ENCODE measurements around the gene NDUFAF3. TPM values are rescaled to one million over a fixed set of nuclear protein-coding genes. Genes with fewer than 3 reads are reported as not detected.

The NDUFAF3 gene
- total RNA-seq, 1 experiment from 2014 or later = 216 TPM

- no peak for DNase-seq (ENCODE audit: low read depth, low spot score)
- in situ Hi-C loops (cut with HindIII; ENCODE audit: low pct_unique_long_range_greater_than_20kb, low sequenced_read_pairs) = no loop called here
These were observed 4.6 kb downstream of the NDUFAF3 start for GRCh38 chr3:49026536-49026935.

- DNase-seq (ENCODE audit: low read depth, low spot score) = no peak
- in situ Hi-C loops (cut with HindIII; ENCODE audit: low pct_unique_long_range_greater_than_20kb, low sequenced_read_pairs) = no loop called here
These were observed 5.7 kb downstream of the NDUFAF3 start for GRCh38 chr3:49027634-49028033.

GRCh38 chr3:49028298-49028672, 6.4 kb downstream of the NDUFAF3 start:
- DNase-seq (ENCODE audit: low read depth, low spot score) = no peak
- in situ Hi-C loops (cut with HindIII; ENCODE audit: low pct_unique_long_range_greater_than_20kb, low sequenced_read_pairs) = no loop called here

GRCh38 chr3:49028673-49029562, 7.0 kb downstream of the NDUFAF3 start, which contains the start of gene IMPDH2:
IMPDH2 (minus strand) TSS chr3:49029398; CDS start chr3:49029350, 48 bp downstream.
- peak; percentile 92 for DNase-seq (ENCODE audit: low read depth, low spot score)
- in situ Hi-C loops (cut with HindIII; ENCODE audit: low pct_unique_long_range_greater_than_20kb, low sequenced_read_pairs) = no loop called here

GRCh38 chr3:49029563-49029884, 7.6 kb downstream of the NDUFAF3 start:
- in situ Hi-C loops (cut with HindIII; ENCODE audit: low pct_unique_long_range_greater_than_20kb, low sequenced_read_pairs) = no loop called here
- no peak for DNase-seq (ENCODE audit: low read depth, low spot score)

GRCh38 chr3:49030321-49030720, 8.4 kb downstream of the NDUFAF3 start:
- in situ Hi-C loops (cut with HindIII; ENCODE audit: low pct_unique_long_range_greater_than_20kb, low sequenced_read_pairs) = no loop called here
- DNase-seq (ENCODE audit: low read depth, low spot score) = no peak

- DNase-seq (ENCODE audit: low read depth, low spot score) = no peak
- in situ Hi-C loops (cut with HindIII; ENCODE audit: low pct_unique_long_range_greater_than_20kb, low sequenced_read_pairs) = no loop called here
These were observed 10.9 kb downstream of the NDUFAF3 start for GRCh38 chr3:49032646-49033304.

GRCh38 chr3:49034650-49035049, 12.7 kb downstream of the NDUFAF3 start:
- no peak for DNase-seq (ENCODE audit: low read depth, low spot score)
- in situ Hi-C loops (cut with HindIII; ENCODE audit: low pct_unique_long_range_greater_than_20kb, low sequenced_read_pairs) = no loop called here

GRCh38 chr3:49035281-49035680, 13.4 kb downstream of the NDUFAF3 start:
- in situ Hi-C loops (cut with HindIII; ENCODE audit: low pct_unique_long_range_greater_than_20kb, low sequenced_read_pairs) = no loop called here
- DNase-seq (ENCODE audit: low read depth, low spot score) = no peak

GRCh38 chr3:49053543-49053942, 31.6 kb downstream of the NDUFAF3 start:
- in situ Hi-C loops (cut with HindIII; ENCODE audit: low pct_unique_long_range_greater_than_20kb, low sequenced_read_pairs) = no loop called here
- DNase-seq (ENCODE audit: low read depth, low spot score) = no peak

GRCh38 chr3:49054344-49054862, 32.5 kb downstream of the NDUFAF3 start:
- in situ Hi-C loops (cut with HindIII; ENCODE audit: low pct_unique_long_range_greater_than_20kb, low sequenced_read_pairs) = no loop called here
- no peak for DNase-seq (ENCODE audit: low read depth, low spot score)

GRCh38 chr3:49057268-49057667, 35.3 kb downstream of the NDUFAF3 start:
- in situ Hi-C loops (cut with HindIII; ENCODE audit: low pct_unique_long_range_greater_than_20kb, low sequenced_read_pairs) = no loop called here
- DNase-seq (ENCODE audit: low read depth, low spot score) = no peak

GRCh38 chr3:49058011-49058410, 36.1 kb downstream of the NDUFAF3 start:
- DNase-seq (ENCODE audit: low read depth, low spot score) = no peak
- in situ Hi-C loops (cut with HindIII; ENCODE audit: low pct_unique_long_range_greater_than_20kb, low sequenced_read_pairs) = no loop called here

Small RNA genes within 50 kb of the gene (small RNA-seq; reads per million reads assigned to genes)
- 121 to 7,429 reads per million in 2 experiments for gene MIR191
- gene MIR425 = 0.39 to 34.0 reads per million in 2 experiments

Other genes with a start within 250 kb of the NDUFAF3 start
- 34.9 and 35.1 TPM in 2 replicates for gene PRKAR2A, start 174.2 kb upstream of the NDUFAF3 start, total RNA-seq (2014; rRNA removed; shearing (Covaris generic))
- 21.4 and 26.5 TPM in 2 replicates for gene SLC25A20, start 123.2 kb upstream of the NDUFAF3 start, total RNA-seq (2014; rRNA removed; shearing (Covaris generic))
- gene ARIH2, start 103.3 kb upstream of the NDUFAF3 start, total RNA-seq (2014; rRNA removed; shearing (Covaris generic)) = 138 and 143 TPM in 2 replicates
- not detected in 2 replicates for gene P4HTM, start 31.9 kb upstream of the NDUFAF3 start, total RNA-seq (2014; rRNA removed; shearing (Covaris generic))
- 25.7 and 27.3 TPM in 2 replicates for gene WDR6, start 14.7 kb upstream of the NDUFAF3 start, total RNA-seq (2014; rRNA removed; shearing (Covaris generic))
- gene DALRD3, start 3.5 kb upstream of the NDUFAF3 start, total RNA-seq (2014; rRNA removed; shearing (Covaris generic)) = 35.6 and 41.5 TPM in 2 replicates
- gene IMPDH2, start 7.3 kb downstream of the NDUFAF3 start, total RNA-seq (2014; rRNA removed; shearing (Covaris generic)) = 463 and 511 TPM in 2 replicates
- gene QRICH1, start 72.0 kb downstream of the NDUFAF3 start, total RNA-seq (2014; rRNA removed; shearing (Covaris generic)) = 58.0 and 75.3 TPM in 2 replicates
- 228 and 236 TPM in 2 replicates for gene QARS1, start 82.6 kb downstream of the NDUFAF3 start, total RNA-seq (2014; rRNA removed; shearing (Covaris generic))
- gene USP19, start 98.7 kb downstream of the NDUFAF3 start, total RNA-seq (2014; rRNA removed; shearing (Covaris generic)) = 63.3 and 66.0 TPM in 2 replicates
- 43.6 and 45.1 TPM in 2 replicates for gene LAMB2, start 110.9 kb downstream of the NDUFAF3 start, total RNA-seq (2014; rRNA removed; shearing (Covaris generic))
- 25.3 and 25.5 TPM in 2 replicates for gene CCDC71, start 144.2 kb downstream of the NDUFAF3 start, total RNA-seq (2014; rRNA removed; shearing (Covaris generic))
- 12.2 and 15.8 TPM in 2 replicates for gene KLHDC8B, start 149.5 kb downstream of the NDUFAF3 start, total RNA-seq (2014; rRNA removed; shearing (Covaris generic))

Measured in SK-MEL-5 (cell line).